HG03159 (cell line): ENCODE results near the gene PLEKHG7.
"Not testable (repeated sequence)": the region's sequence is repeated elsewhere in the genome, so short reads cannot be mapped to it uniquely, and the experiment has no call there.

ENCODE experiments used
- ATAC-seq: cut with Tn5 transposase; IDR thresholded peaks from one replicate; pipeline ENCODE4 v1.9.1; 2021; ENCODE audit warnings: mild to moderate bottlenecking, moderate library complexity; ENCODE audit not compliant: unreplicated experiment

The PLEKHG7 gene

GRCh38 chr12:92745856-92746550 lies 43.2 kb downstream of the PLEKHG7 start:
- no peak for ATAC-seq

GRCh38 chr12:92747151-92747550 lies 44.4 kb downstream of the PLEKHG7 start:
- ATAC-seq = no peak

- ATAC-seq = not testable (repeated sequence)
Measured at GRCh38 chr12:92749691-92750090, 46.9 kb downstream of the PLEKHG7 start.

- no peak for ATAC-seq
Measured at GRCh38 chr12:92753976-92754885, 51.4 kb downstream of the PLEKHG7 start.

- ATAC-seq = no peak
Measured at GRCh38 chr12:92756898-92757596, 54.3 kb downstream of the PLEKHG7 start.

- no peak for ATAC-seq
Measured at GRCh38 chr12:92757597-92758121, 54.9 kb downstream of the PLEKHG7 start.

- no peak for ATAC-seq
Measured at GRCh38 chr12:92759634-92760268, 57.0 kb downstream of the PLEKHG7 start.

GRCh38 chr12:92762773-92763172 lies 60.0 kb downstream of the PLEKHG7 start:
- no peak for ATAC-seq

- ATAC-seq = no peak
Measured at GRCh38 chr12:92764831-92765230, 62.0 kb downstream of the PLEKHG7 start.

GRCh38 chr12:92765871-92766270 lies 63.1 kb downstream of the PLEKHG7 start:
- no peak for ATAC-seq

GRCh38 chr12:92769124-92769901 lies 66.5 kb downstream of the PLEKHG7 start:
- ATAC-seq = peak; percentile 71

GRCh38 chr12:92771001-92771400 lies 68.2 kb downstream of the PLEKHG7 start:
- ATAC-seq = no peak

- no peak for ATAC-seq
Measured at GRCh38 chr12:92775416-92775815, 72.6 kb downstream of the PLEKHG7 start.

- ATAC-seq = no peak
Measured at GRCh38 chr12:92778525-92778924, 75.7 kb downstream of the PLEKHG7 start.

GRCh38 chr12:92779902-92780301 lies 77.1 kb downstream of the PLEKHG7 start:
- no peak for ATAC-seq

GRCh38 chr12:92784356-92784755 lies 81.6 kb downstream of the PLEKHG7 start:
- no peak for ATAC-seq

- ATAC-seq = peak; percentile 98
Measured at GRCh38 chr12:92784797-92785562, 82.2 kb downstream of the PLEKHG7 start.

GRCh38 chr12:92785563-92785950 lies 82.8 kb downstream of the PLEKHG7 start:
- no peak for ATAC-seq

GRCh38 chr12:92786045-92786444 lies 83.3 kb downstream of the PLEKHG7 start:
- ATAC-seq = no peak
